Endothelial cell of umbilical vein (primary cell): Measurements from ENCODE around the gene RHBDF1. TPM values are rescaled to one million over a fixed set of nuclear protein-coding genes. Genes with fewer than 3 reads are reported as not detected.

Source experiments
- BruUV-seq: library from RNA; stranded (reverse); fragments of 400-500 nt; replicated peaks from 2 replicates; lab custom pipeline; 2021; lab: Mats Ljungman, UMichigan
- CTCF ChIA-PET: fragments of 300-600, 350-600 bp; sonication (Branson Sonifier 250); formaldehyde crosslinking; loops from one replicate; lab custom pipeline; 2021; ENCODE audit warnings: antibody characterized with exemption, inconsistent platforms; lab: Charles Lee
- POLR2A ChIA-PET: fragments of 300-600, 350-600 bp; sonication (Branson Sonifier 250); formaldehyde crosslinking; loops from one replicate; lab custom pipeline; 2021; ENCODE audit warnings: antibody characterized with exemption, inconsistent platforms; lab: Charles Lee
- DNase-seq: peaks from one replicate; pipeline ENCODE4 v3.0.0-alpha.2; 2011; ENCODE audit warnings: low read depth, low spot score
- FAIRE-seq: peaks from 2 replicates; lab custom pipeline; 2011; peaks lifted over from hg19 to GRCh38; lab: Jason Lieb, UNC
- H2AFZ ChIP-seq: 2 replicates; pipeline ENCODE4 v1.6.0; 2012; ENCODE audit warnings: low read depth, low read length, control low read depth, inconsistent platforms
- H3K27ac ChIP-seq: 2 replicates; pipeline ENCODE4 v1.5.1; 2011; ENCODE audit warnings: low read depth, mild to moderate bottlenecking, control low read depth, low read length, moderate library complexity; ENCODE audit not compliant: insufficient read depth
- H3K27me3 ChIP-seq, 2 experiments: 2 replicates each; pipeline versions ENCODE4 v1.6.0 to v1.6.1; 2011; ENCODE audit warnings: low read length in 2 of 2, mixed read lengths in 1 of 2; ENCODE audit not compliant: control insufficient read depth in 2 of 2, insufficient read depth in 2 of 2
- H3K36me3 ChIP-seq, 2 experiments: 2 replicates in 1 of 2; 3 replicates in 1 of 2; pipeline ENCODE4 v1.5.1; 2011; ENCODE audit warnings: low read length in 2 of 2, mild to moderate bottlenecking in 1 of 2, moderate library complexity in 1 of 2; ENCODE audit not compliant: control insufficient read depth in 2 of 2, insufficient read depth in 2 of 2; ENCODE audit errors: extremely low read depth in 1 of 2
- H3K4me1 ChIP-seq: 3 replicates; pipeline ENCODE4 v1.5.1; 2011; ENCODE audit warnings: mild to moderate bottlenecking, low read length; ENCODE audit not compliant: control insufficient read depth, insufficient read depth; ENCODE audit errors: extremely low read depth
- H3K4me2 ChIP-seq: 2 replicates; pipeline ENCODE4 v1.6.1; 2011; ENCODE audit warnings: low read length, control low read depth, mixed read lengths; ENCODE audit not compliant: insufficient read depth
- H3K4me3 ChIP-seq, 3 experiments: fragments of 200-600 bp in 1 of 3; sonication (generic), shearing (Covaris generic) in 1 of 3; replicated peaks in 1 of 3; 2 replicates each; pipeline ENCODE4 v1.5.1; 2011 to 2016; ENCODE audit warnings: control low read depth in 3 of 3, low read length in 3 of 3, mild to moderate bottlenecking in 2 of 3, inconsistent platforms in 1 of 3, low read depth in 1 of 3, moderate library complexity in 1 of 3; ENCODE audit not compliant: insufficient read depth in 1 of 3
- H3K79me2 ChIP-seq: 2 replicates; pipeline ENCODE4 v1.6.0; 2012; ENCODE audit warnings: low read length, inconsistent platforms; ENCODE audit not compliant: control insufficient read depth, insufficient read depth
- H3K9ac ChIP-seq: replicated peaks from 2 replicates; pipeline ENCODE3; 2011; ENCODE audit warnings: low read length, control low read depth; ENCODE audit not compliant: insufficient read depth; ENCODE audit errors: extremely low read depth
- H3K9me1 ChIP-seq: replicated peaks from 3 replicates; pipeline ENCODE4 v1.6.0; 2011; ENCODE audit warnings: mild to moderate bottlenecking, low read length; ENCODE audit not compliant: control insufficient read depth, insufficient read depth; ENCODE audit errors: extremely low read depth
- H3K9me3 ChIP-seq: replicated peaks from 2 replicates; pipeline ENCODE4 v1.5.1; 2012; ENCODE audit warnings: low read length, inconsistent platforms; ENCODE audit not compliant: control insufficient read depth, insufficient read depth
- H4K20me1 ChIP-seq: replicated peaks from 2 replicates; pipeline ENCODE3; 2011; ENCODE audit warnings: mild to moderate bottlenecking, low read length; ENCODE audit not compliant: control insufficient read depth, insufficient read depth; ENCODE audit errors: extremely low read depth
- EZH2 ChIP-seq: IDR thresholded peaks from 2 replicates; pipeline ENCODE4 v1.6.1; 2012; ENCODE audit warnings: borderline replicate concordance, low read depth, mild to moderate bottlenecking, moderate library complexity, low read length, inconsistent platforms; ENCODE audit not compliant: severe bottlenecking
- FOS ChIP-seq: IDR thresholded peaks from 2 replicates; pipeline ENCODE4 v1.6.1; 2011; ENCODE audit warnings: mild to moderate bottlenecking, low read length, moderate library complexity, borderline replicate concordance; ENCODE audit not compliant: insufficient read depth
- GATA2 ChIP-seq: IDR thresholded peaks from 2 replicates; pipeline ENCODE4 v1.7.0; 2011; ENCODE audit warnings: low read depth, mild to moderate bottlenecking, moderate library complexity, mixed read lengths, low read length; ENCODE audit not compliant: insufficient read length, insufficient read depth
- JUN ChIP-seq: IDR thresholded peaks from 2 replicates; pipeline ENCODE4 v1.6.1; 2011; ENCODE audit warnings: borderline replicate concordance, low read depth; ENCODE audit not compliant: insufficient read length, insufficient read depth
- MAX ChIP-seq: IDR thresholded peaks from 2 replicates; pipeline ENCODE4 v1.6.1; 2011; ENCODE audit not compliant: insufficient read depth, insufficient read length
- MYC ChIP-seq: IDR thresholded peaks from one replicate; pipeline ENCODE4 v1.6.1; 2011; ENCODE audit warnings: mild to moderate bottlenecking, low read depth, low read length
- POLR2A ChIP-seq: IDR thresholded peaks from 2 replicates; pipeline ENCODE4 v1.6.1; 2012; ENCODE audit warnings: low read depth, mild to moderate bottlenecking, control low read depth, low read length
- POLR2AphosphoS5 ChIP-seq: IDR thresholded peaks from 2 replicates; pipeline ENCODE4 v1.6.1; 2012; ENCODE audit warnings: low read depth, mild to moderate bottlenecking, control low read depth, low read length, moderate library complexity; ENCODE audit not compliant: insufficient read depth
- dilution Hi-C: fragments of 300-500 bp; cut with MboI; formaldehyde crosslinking; loops from one replicate; pipeline ENCODE4 v1.15.0; 2019; ENCODE audit warnings: low sequenced_read_pairs; ENCODE audit not compliant: extremely low pct_ligation_motif_present
- intact Hi-C: fragments of 100-400 bp; cut with micrococcal nuclease; formaldehyde crosslinking; loops from one replicate; pipeline ENCODE4 v1.10.0; 2022
- polyA plus RNA-seq, 4 experiments: library from polyadenylated mRNA; depleted of rRNA in 3 of 4; stranded (reverse) in 3 of 4; unstranded in 1 of 4; fragments of >200 nt; gene quantifications; 2 replicates each; pipeline versions ENCODE4 v1.2.1 to v1.2.3, GENCODE V29; 2011 to 2012; ENCODE audit warnings: missing spikeins in 1 of 4
- total RNA-seq: library from RNA; stranded (reverse); gene quantifications from 2 replicates; pipeline ENCODE4 v1.2.3, GENCODE V29; 2021
- TF ChIP-seq, protein P1 (sequence below), 2 donors: IDR thresholded peaks; 1 replicate in 1 of 2; 2 replicates in 1 of 2; pipeline ENCODE4 v1.5.1; 2011; ENCODE audit warnings: low read length in 2 of 2, mild to moderate bottlenecking in 2 of 2, moderate library complexity in 2 of 2, control low read depth in 1 of 2, inconsistent platforms in 1 of 2, low read depth in 1 of 2; ENCODE audit not compliant: insufficient read depth in 1 of 2; ENCODE audit errors: extremely low read depth in 1 of 2

The RHBDF1 gene
- total and polyA plus RNA-seq, 2 donors (not counting 3 experiments of a cell fraction or from before 2014, with no cell fraction given) = 57.0 to 113 TPM

- no peaks in the 10 kb centered on the region for H3K9me3 ChIP-seq
- POLR2A ChIA-PET = no interaction called here
- H3K4me1 ChIP-seq = peaks cover 5% of the 10 kb centered on the region
- no peaks in the 10 kb centered on the region for H4K20me1 ChIP-seq
- H3K36me3 ChIP-seq = peaks cover 0 to 2% of the 10 kb centered on the region in 2 experiments
- intact Hi-C loops (no loop called here), dilution Hi-C loops (no loop called here)
- DNase-seq = no peak
- H2AFZ ChIP-seq = no peak overlapping the region
- H3K4me3 ChIP-seq = no peak overlapping the region
- H3K79me2 ChIP-seq = no peaks in the 10 kb centered on the region
- no peak overlapping the region for H3K9ac ChIP-seq
- H3K4me2 ChIP-seq = no peak overlapping the region
- FAIRE-seq = no peak
- H3K27me3 ChIP-seq = no peaks in the 10 kb centered on the region
- CTCF ChIA-PET = interaction anchor here (0.6 to 6.0 kb wide), 6 partner anchors 8 to 266 kb away, joined by 3 to 130 read pairs (median 6); partner anchors contain the start of gene MRPL28
- TF ChIP-seq MAX (no peak), POLR2AphosphoS5 (no peak), GATA2 (no peak), MYC (no peak), JUN (no peak), EZH2 (no peak), FOS (no peak), POLR2A (no peak)
- TF ChIP-seq, protein P1, sequence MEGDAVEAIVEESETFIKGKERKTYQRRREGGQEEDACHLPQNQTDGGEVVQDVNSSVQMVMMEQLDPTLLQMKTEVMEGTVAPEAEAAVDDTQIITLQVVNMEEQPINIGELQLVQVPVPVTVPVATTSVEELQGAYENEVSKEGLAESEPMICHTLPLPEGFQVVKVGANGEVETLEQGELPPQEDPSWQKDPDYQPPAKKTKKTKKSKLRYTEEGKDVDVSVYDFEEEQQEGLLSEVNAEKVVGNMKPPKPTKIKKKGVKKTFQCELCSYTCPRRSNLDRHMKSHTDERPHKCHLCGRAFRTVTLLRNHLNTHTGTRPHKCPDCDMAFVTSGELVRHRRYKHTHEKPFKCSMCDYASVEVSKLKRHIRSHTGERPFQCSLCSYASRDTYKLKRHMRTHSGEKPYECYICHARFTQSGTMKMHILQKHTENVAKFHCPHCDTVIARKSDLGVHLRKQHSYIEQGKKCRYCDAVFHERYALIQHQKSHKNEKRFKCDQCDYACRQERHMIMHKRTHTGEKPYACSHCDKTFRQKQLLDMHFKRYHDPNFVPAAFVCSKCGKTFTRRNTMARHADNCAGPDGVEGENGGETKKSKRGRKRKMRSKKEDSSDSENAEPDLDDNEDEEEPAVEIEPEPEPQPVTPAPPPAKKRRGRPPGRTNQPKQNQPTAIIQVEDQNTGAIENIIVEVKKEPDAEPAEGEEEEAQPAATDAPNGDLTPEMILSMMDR (IDR thresholded peaks at IDR 0.05; ENCODE audit: extremely low read depth in 1 of 2, insufficient read depth in 1 of 2, low read depth in 1 of 2, low read length in 2 of 2) = no peak
- no peak overlapping the region for H3K27ac ChIP-seq
- no TSS peak for BruUV-seq
- H3K9me1 ChIP-seq = no peaks in the 10 kb centered on the region
Measured at GRCh38 chr16:104355-104754, 31.9 kb upstream of the RHBDF1 start.
